K562 (cell line): Measurements from ENCODE around the gene ITGA1.

ENCODE experiments used
- CHD2 ChIP-seq: IDR thresholded peaks from 2 replicates; pipeline ENCODE4 v1.6.1; 2011; ENCODE audit warnings: low read depth, low read length
- CTCF ChIP-seq, 3 experiments: IDR thresholded peaks in 2 of 3; conservative IDR thresholded peaks in 1 of 3; 2 replicates each; pipeline ENCODE4 v1.5.1; 2011 to 2012; ENCODE audit warnings: low read length in 3 of 3, mild to moderate bottlenecking in 3 of 3, control low read depth in 2 of 3, improper control_type of control experiment in 1 of 3, inconsistent platforms in 1 of 3, low read depth in 1 of 3, mixed read lengths in 1 of 3, moderate library complexity in 1 of 3; ENCODE audit not compliant: insufficient read depth in 2 of 3
- ELF4 ChIP-seq: fragments of 450-650 bp; formaldehyde crosslinking; IDR thresholded peaks from 2 replicates; pipeline ENCODE4 v1.4.0; 2022; ENCODE audit warnings: missing genetic modification characterization
- EP400 ChIP-seq: fragments of 450-650 bp; IDR thresholded peaks from 2 replicates; pipeline ENCODE4 v1.6.1; 2017; ENCODE audit warnings: antibody characterized with exemption, mild to moderate bottlenecking, moderate library complexity
- FOXP4 ChIP-seq: sonication (generic); formaldehyde crosslinking; IDR thresholded peaks from 2 replicates; pipeline ENCODE4 v1.8.0; 2022; ENCODE audit warnings: mild to moderate bottlenecking, missing genetic modification reagents, borderline replicate concordance
- LARP7 ChIP-seq: fragments of 450-650 bp; IDR thresholded peaks from 2 replicates; pipeline ENCODE4 v1.6.1; 2016
- MYC ChIP-seq, 2 experiments: fragments of 250-450 bp in 1 of 2; sonication (Bioruptor Pico) in 1 of 2; IDR thresholded peaks; 2 replicates each; pipeline versions ENCODE4 v1.5.1 to v1.6.1; 2012 to 2021; ENCODE audit warnings: low read depth in 2 of 2, borderline replicate concordance in 1 of 2, improper control_type of control experiment in 1 of 2, low read length in 1 of 2, mild to moderate bottlenecking in 1 of 2, moderate library complexity in 1 of 2
- NONO ChIP-seq, 2 experiments: fragments of 200-400 bp in 1 of 2; fragments of 450-650 bp in 1 of 2; formaldehyde crosslinking in 1 of 2; IDR thresholded peaks; 2 replicates each; pipeline ENCODE4 v1.6.1; 2017; ENCODE audit warnings: low read depth in 2 of 2, mild to moderate bottlenecking in 2 of 2, moderate library complexity in 2 of 2, low read length in 1 of 2
- RCOR1 ChIP-seq, 2 experiments: IDR thresholded peaks; 2 replicates each; pipeline ENCODE4 v1.6.1; 2012; ENCODE audit warnings: low read depth in 2 of 2, low read length in 2 of 2, borderline replicate concordance in 1 of 2, improper control_type of control experiment in 1 of 2
- SIX5 ChIP-seq, 2 experiments: IDR thresholded peaks; 2 replicates each; pipeline ENCODE4 v1.6.1; 2011; ENCODE audit warnings: low read length in 2 of 2, borderline replicate concordance in 1 of 2, low read depth in 1 of 2, mild to moderate bottlenecking in 1 of 2, moderate library complexity in 1 of 2; ENCODE audit not compliant: insufficient read depth in 1 of 2
- SRSF9 ChIP-seq: fragments of 200-400 bp; formaldehyde crosslinking; IDR thresholded peaks from 2 replicates; pipeline ENCODE4 v1.6.1; 2017; ENCODE audit warnings: low read depth, low read length, borderline replicate concordance
- ZBTB7A ChIP-seq: IDR thresholded peaks from 2 replicates; pipeline ENCODE4 v1.6.1; 2011; ENCODE audit warnings: low read depth, mild to moderate bottlenecking, low read length, moderate library complexity, borderline replicate concordance; ENCODE audit not compliant: control insufficient read depth
- ZNF3 ChIP-seq: fragments of 250-450 bp; sonication (Bioruptor Pico); IDR thresholded peaks from 2 replicates; pipeline ENCODE4 v1.5.0; 2021; ENCODE audit warnings: mild to moderate bottlenecking, moderate library complexity
- ZNF609 ChIP-seq: sonication (generic); formaldehyde crosslinking; IDR thresholded peaks from 2 replicates; pipeline ENCODE4 v1.8.1; 2023; ENCODE audit warnings: missing genetic modification reagents, mild to moderate bottlenecking, borderline replicate concordance

- TF ChIP-seq SIX5 (IDR thresholded peaks at IDR 0.05; ENCODE audit: borderline replicate concordance in 1 of 2, insufficient read depth in 1 of 2, low read depth in 1 of 2, low read length in 2 of 2): no peak
- TF ChIP-seq SRSF9: no peak
- TF ChIP-seq CTCF (IDR thresholded peaks at IDR 0.05 in 2 of 3, conservative IDR thresholded peaks at IDR 0.05 in 1 of 3; ENCODE audit: insufficient read depth in 2 of 3, low read depth in 1 of 3, low read length in 3 of 3): no peak
- no peak for TF ChIP-seq RCOR1 (IDR thresholded peaks at IDR 0.05; ENCODE audit: borderline replicate concordance in 1 of 2, low read depth in 2 of 2, low read length in 2 of 2)
- TF ChIP-seq ZNF609 (CRISPR knock-in tag): no peak
- TF ChIP-seq FOXP4 (CRISPR knock-in tag): no peak
- no peak for TF ChIP-seq EP400
- TF ChIP-seq CHD2: no peak
- no peak for TF ChIP-seq NONO (IDR thresholded peaks at IDR 0.05; ENCODE audit: low read depth in 2 of 2, low read length in 1 of 2)
- TF ChIP-seq ZNF3 (CRISPR knock-in tag): no peak
- no peak for TF ChIP-seq MYC (IDR thresholded peaks at IDR 0.05; ENCODE audit: low read depth, low read length)
- no peak for TF ChIP-seq MYC (CRISPR knock-in tag; IDR thresholded peaks at IDR 0.05; ENCODE audit: borderline replicate concordance, low read depth)
- TF ChIP-seq ZBTB7A: no peak
- no peak for TF ChIP-seq ELF4 (CRISPR knock-in tag)
- TF ChIP-seq LARP7: no peak
Observed at GRCh38 chr5:52994266-52994665, 206.6 kb downstream of the ITGA1 start.
